Lung (tissue), 12 donors: ENCODE data around the gene PRRG4. TPM values are rescaled to one million over a fixed set of nuclear protein-coding genes. Genes with fewer than 3 reads are reported as not detected.
"Not testable (repeated sequence)": the region's sequence is repeated elsewhere in the genome, so short reads cannot be mapped to it uniquely, and the experiment has no call there.

Source experiments
- ATAC-seq: fragments of 200-7000 bp; cut with Tn5 transposase; one replicate; pipeline ENCODE4 v1.9.1; 2020; ENCODE audit warnings: moderate number of reproducible peaks; ENCODE audit not compliant: insufficient read depth, low FRiP score
- DNase-seq, 3 donors: peaks; one replicate each; pipeline ENCODE4 v3.0.0-alpha.2; 2013 to 2017
- H3K27ac ChIP-seq, 2 donors: one replicate each; pipeline ENCODE4 v1.5.1; 2013; ENCODE audit warnings: mild to moderate bottlenecking in 2 of 2, moderate library complexity in 2 of 2, control low read depth in 1 of 2, inconsistent platforms in 1 of 2, low read depth in 1 of 2, low read length in 1 of 2
- H3K27me3 ChIP-seq, 3 donors: one replicate each; pipeline ENCODE4 v1.5.1; 2013; ENCODE audit warnings: low read length in 2 of 3; ENCODE audit not compliant: control insufficient read depth in 3 of 3, insufficient read depth in 3 of 3
- H3K36me3 ChIP-seq, 4 donors: one replicate each; pipeline ENCODE4 v1.5.1; 2013; ENCODE audit warnings: low read length in 4 of 4, mild to moderate bottlenecking in 1 of 4, moderate library complexity in 1 of 4; ENCODE audit not compliant: control insufficient read depth in 4 of 4, insufficient read depth in 4 of 4
- H3K4me1 ChIP-seq, 5 donors: one replicate each; pipeline ENCODE4 v1.5.1; 2013; ENCODE audit warnings: low read length in 5 of 5, mild to moderate bottlenecking in 2 of 5, moderate library complexity in 1 of 5; ENCODE audit not compliant: control insufficient read depth in 5 of 5, insufficient read depth in 5 of 5
- H3K4me3 ChIP-seq: one replicate; pipeline ENCODE4 v1.5.1; 2013; ENCODE audit warnings: mild to moderate bottlenecking, control low read depth, moderate library complexity
- H3K9ac ChIP-seq, 2 donors: one replicate each; pipeline ENCODE4 v1.5.1; 2013; ENCODE audit warnings: low read length in 2 of 2, control low read depth in 1 of 2; ENCODE audit not compliant: insufficient read depth in 1 of 2
- H3K9me3 ChIP-seq, 4 donors: one replicate each; pipeline ENCODE4 v1.5.1; 2013; ENCODE audit warnings: low read length in 3 of 4, mild to moderate bottlenecking in 1 of 4, moderate library complexity in 1 of 4; ENCODE audit not compliant: control insufficient read depth in 4 of 4, insufficient read depth in 3 of 4
- WGBS, 2 donors: extraction: QIAGEN DNeasy Blood & Tissue Kit; methylation state at CpG; one replicate each; pipeline ENCODE4 v1.1.7; 2013; 5-methylcytosine and 5-hydroxymethylcytosine counted together
- polyA plus RNA-seq, 2 donors: library from polyadenylated mRNA; stranded (reverse); fragments of 200-250 nt; gene quantifications; one replicate each; pipeline ENCODE4 v1.2.1, GENCODE V29; 2013
- total RNA-seq, 2 donors: library from RNA; depleted of rRNA in 1 of 2; stranded (reverse); fragments of >200 nt in 1 of 2; gene quantifications; one replicate each; pipeline ENCODE4 v1.2.1, GENCODE V29; 2014 to 2021
- TF ChIP-seq, protein P1 (sequence below): IDR thresholded peaks from 2 replicates; pipeline ENCODE4 v1.5.1; 2012; ENCODE audit warnings: mild to moderate bottlenecking; ENCODE audit errors: control extremely low read depth, extremely low read depth
- donor health status: control.
- donor health status: control.
- donor health status: Bipolar disorder and iron deficiency.
- donor health status: healthy.
- donor health status: DM: yes; HTN: yes; CAD: no.

Gene PRRG4
- total and polyA plus RNA-seq, 4 donors = 4.7 to 9.7 (median 6.1) TPM

DNA sequence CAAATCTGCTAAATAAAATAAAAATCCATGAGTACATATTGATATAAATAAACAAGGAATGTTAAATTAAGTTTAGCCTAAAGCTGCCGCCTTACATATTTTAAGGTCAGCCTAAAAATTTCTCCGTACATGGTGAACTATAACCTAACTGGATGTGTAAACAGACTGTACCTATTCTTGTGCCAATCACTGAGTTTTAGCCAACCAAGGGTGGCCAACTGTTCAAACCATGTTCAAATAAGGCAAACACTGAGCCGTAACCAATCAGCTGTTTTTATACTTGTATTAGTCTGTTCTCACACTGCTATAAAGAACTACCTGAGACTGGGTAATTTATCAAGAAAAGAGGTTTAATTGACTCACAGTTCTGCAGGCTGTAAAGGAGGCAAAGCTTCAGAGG, 54.3 kb downstream of the PRRG4 start:
- H3K36me3 ChIP-seq = no peaks in the 10 kb centered on the region
- no peaks in the 10 kb centered on the region for H3K27me3 ChIP-seq
- no peaks in the 10 kb centered on the region for H3K4me1 ChIP-seq
- 77 to 94% methylated on average over 3 of the region's 3 CpGs for WGBS, 2 donors
- H3K9ac ChIP-seq = no peak overlapping the region
- TF ChIP-seq, protein P1, sequence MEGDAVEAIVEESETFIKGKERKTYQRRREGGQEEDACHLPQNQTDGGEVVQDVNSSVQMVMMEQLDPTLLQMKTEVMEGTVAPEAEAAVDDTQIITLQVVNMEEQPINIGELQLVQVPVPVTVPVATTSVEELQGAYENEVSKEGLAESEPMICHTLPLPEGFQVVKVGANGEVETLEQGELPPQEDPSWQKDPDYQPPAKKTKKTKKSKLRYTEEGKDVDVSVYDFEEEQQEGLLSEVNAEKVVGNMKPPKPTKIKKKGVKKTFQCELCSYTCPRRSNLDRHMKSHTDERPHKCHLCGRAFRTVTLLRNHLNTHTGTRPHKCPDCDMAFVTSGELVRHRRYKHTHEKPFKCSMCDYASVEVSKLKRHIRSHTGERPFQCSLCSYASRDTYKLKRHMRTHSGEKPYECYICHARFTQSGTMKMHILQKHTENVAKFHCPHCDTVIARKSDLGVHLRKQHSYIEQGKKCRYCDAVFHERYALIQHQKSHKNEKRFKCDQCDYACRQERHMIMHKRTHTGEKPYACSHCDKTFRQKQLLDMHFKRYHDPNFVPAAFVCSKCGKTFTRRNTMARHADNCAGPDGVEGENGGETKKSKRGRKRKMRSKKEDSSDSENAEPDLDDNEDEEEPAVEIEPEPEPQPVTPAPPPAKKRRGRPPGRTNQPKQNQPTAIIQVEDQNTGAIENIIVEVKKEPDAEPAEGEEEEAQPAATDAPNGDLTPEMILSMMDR = no peak
- ATAC-seq (no peak), DNase-seq (no peak)
- H3K4me3 ChIP-seq = no peak overlapping the region
- no peaks in the 10 kb centered on the region for H3K9me3 ChIP-seq
- no peak overlapping the region for H3K27ac ChIP-seq

DNA sequence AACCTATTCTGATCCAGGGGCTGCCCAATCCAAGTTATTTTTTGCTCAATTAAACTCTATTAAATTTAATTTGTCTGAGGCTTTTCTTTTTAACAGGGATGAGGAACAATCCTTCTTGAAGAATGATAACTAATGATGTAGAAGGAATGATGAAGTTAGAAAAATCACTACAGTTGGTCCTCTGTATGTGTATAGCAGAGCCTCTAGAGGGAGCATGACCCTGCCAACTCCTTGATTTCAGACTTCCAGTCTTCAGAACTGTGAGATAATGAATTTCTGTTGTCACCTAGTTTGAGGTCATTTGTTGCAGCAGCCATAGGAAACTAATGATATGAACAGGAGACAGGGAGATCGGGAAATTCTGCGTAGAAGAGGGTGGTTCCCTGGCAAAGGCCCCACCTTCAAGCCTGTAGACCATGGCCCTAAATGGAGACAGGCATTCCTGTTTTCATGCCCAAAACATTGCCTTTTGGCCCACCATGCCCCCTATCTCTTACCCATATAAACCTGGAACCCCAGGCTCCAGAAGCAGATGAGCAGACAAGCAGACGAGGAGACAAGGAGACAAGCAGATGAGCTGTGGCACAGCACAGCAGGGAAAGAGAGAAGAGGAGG, 55.1 kb downstream of the PRRG4 start:
- TF ChIP-seq, protein P1 = no peak
- 80 to 83% methylated on average over 3 of the region's 3 CpGs for WGBS, 2 donors
- ATAC-seq (no peak), DNase-seq (peak in 1 of 3 donors; percentile 20)
- H3K9me3 ChIP-seq = no peaks in the 10 kb centered on the region
- H3K27ac ChIP-seq = no peak overlapping the region
- H3K4me1 ChIP-seq = no peaks in the 10 kb centered on the region
- H3K27me3 ChIP-seq = no peaks in the 10 kb centered on the region
- H3K36me3 ChIP-seq = no peaks in the 10 kb centered on the region
- no peak overlapping the region for H3K4me3 ChIP-seq
- no peak overlapping the region for H3K9ac ChIP-seq

DNA sequence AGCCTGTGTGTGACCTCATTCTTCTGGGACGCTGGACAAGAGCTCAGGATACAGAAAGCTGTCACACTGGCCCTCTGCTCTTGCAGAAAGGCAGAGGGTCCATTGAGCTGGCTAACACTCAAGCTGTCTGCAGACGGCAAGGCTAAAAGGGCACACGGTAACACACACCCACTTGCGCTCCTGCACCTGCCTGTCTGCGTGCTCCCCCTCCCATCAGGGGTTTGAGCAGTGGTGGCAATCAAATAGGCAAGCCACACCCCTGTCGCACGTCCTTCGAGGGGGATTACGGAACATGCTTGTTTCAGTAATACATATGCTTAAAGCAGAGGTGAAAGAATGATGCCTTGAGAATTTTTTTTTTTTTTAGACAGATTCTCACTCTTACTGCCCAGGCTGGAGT, 55.8 kb downstream of the PRRG4 start:
- TF ChIP-seq, protein P1 = no peak
- ATAC-seq (no peak), DNase-seq (no peak)
- 89 to 96% methylated on average over 9 of the region's 9 CpGs for WGBS, 2 donors
- no peaks in the 10 kb centered on the region for H3K9me3 ChIP-seq
- H3K4me3 ChIP-seq = no peak overlapping the region
- H3K27me3 ChIP-seq = no peaks in the 10 kb centered on the region
- H3K27ac ChIP-seq = no peak overlapping the region
- H3K4me1 ChIP-seq = no peaks in the 10 kb centered on the region
- H3K9ac ChIP-seq = no peak overlapping the region
- no peaks in the 10 kb centered on the region for H3K36me3 ChIP-seq

DNA sequence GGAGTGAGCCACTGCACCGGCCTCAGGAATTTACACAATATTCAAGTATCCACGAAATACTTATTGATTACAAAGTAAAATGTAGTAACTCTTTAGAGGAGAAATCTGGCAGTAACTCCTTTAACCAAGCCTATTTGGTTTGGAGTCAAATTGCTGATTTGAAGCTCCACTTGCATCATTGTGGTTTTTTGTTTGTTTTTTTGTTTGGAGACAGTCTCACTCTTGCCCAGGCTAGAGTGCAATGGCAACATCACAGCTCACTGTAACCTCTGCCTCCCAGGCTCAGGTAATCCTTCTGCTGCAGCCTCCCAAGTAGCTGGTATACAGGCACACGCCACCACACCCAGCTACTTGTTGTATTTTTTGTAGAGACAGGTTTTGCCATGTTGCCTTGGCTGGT, 56.5 kb downstream of the PRRG4 start:
- 82 to 89% methylated on average over 3 of the region's 3 CpGs for WGBS, 2 donors
- no peaks in the 10 kb centered on the region for H3K36me3 ChIP-seq
- TF ChIP-seq, protein P1 = no peak
- DNase-seq = no peak
- H3K27ac ChIP-seq = no peak overlapping the region
- no peaks in the 10 kb centered on the region for H3K27me3 ChIP-seq
- no peak overlapping the region for H3K4me3 ChIP-seq
- no peak for ATAC-seq
- peaks cover 0 to 4% (median 0%) of the 10 kb centered on the region in 5 donors for H3K4me1 ChIP-seq
- H3K9ac ChIP-seq = no peak overlapping the region
- H3K9me3 ChIP-seq = no peaks in the 10 kb centered on the region

DNA sequence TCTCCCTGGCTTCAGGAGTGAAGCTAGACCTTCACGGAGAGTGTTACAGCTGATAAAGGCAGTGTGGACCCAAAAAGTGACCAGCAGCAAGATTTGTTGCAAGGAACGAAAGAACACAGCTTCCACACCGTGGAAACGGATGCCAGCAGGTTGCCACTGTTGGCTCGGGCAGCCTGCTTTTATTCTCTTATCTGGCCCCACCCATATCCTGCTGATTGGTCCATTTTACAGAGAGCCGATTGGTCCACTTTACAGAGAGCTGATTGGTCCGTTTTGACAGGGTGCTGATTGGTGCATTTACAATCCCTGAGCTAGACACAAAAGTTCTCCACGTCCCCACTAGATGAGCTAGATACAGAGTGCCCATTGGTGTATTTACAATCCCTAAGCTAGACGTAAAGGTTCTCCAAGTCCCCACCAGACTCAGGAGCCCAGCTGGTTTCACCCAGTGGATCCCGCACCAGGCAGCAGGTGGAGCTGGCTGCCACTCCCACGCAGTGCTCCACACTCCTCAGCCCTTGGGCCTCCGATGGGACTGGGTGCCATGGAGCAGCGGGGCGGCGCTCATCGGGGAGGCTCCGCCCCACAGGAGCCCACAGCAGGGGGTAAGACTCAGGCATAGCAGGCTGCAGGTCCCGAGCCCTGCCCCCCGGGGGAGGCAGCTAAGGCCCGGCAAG, 58.1 kb downstream of the PRRG4 start:
- not testable (repeated sequence) for DNase-seq

More for the DNA sequence above, 58.1 kb downstream of the PRRG4 start:
- not testable (repeated sequence) for H3K36me3 ChIP-seq, H3K27ac ChIP-seq, H3K4me3 ChIP-seq, ATAC-seq, H3K27me3 ChIP-seq, H3K9ac ChIP-seq, H3K9me3 ChIP-seq
- 94 to 97% methylated on average over 17 to 20 of the region's 20 CpGs for WGBS, 2 donors
- H3K4me1 ChIP-seq = peaks cover 0 to 13% (median 0%) of the 10 kb centered on the region in 5 donors
